Activated CD4-positive, alpha-beta T cell treated with anti-CD3 and anti-CD28 coated beads, Interleukin-2, amount 50 U/mL, for 16 hours (primary cell): ENCODE results near the gene KRTAP10-7.
"Not testable (repeated sequence)": the region's sequence is repeated elsewhere in the genome, so short reads cannot be mapped to it uniquely, and the experiment has no call there.

Experiments used
- DNase-seq: peaks from one replicate; pipeline ENCODE4 v3.0.0-alpha.2; 2020

KRTAP10-7 gene

DNA sequence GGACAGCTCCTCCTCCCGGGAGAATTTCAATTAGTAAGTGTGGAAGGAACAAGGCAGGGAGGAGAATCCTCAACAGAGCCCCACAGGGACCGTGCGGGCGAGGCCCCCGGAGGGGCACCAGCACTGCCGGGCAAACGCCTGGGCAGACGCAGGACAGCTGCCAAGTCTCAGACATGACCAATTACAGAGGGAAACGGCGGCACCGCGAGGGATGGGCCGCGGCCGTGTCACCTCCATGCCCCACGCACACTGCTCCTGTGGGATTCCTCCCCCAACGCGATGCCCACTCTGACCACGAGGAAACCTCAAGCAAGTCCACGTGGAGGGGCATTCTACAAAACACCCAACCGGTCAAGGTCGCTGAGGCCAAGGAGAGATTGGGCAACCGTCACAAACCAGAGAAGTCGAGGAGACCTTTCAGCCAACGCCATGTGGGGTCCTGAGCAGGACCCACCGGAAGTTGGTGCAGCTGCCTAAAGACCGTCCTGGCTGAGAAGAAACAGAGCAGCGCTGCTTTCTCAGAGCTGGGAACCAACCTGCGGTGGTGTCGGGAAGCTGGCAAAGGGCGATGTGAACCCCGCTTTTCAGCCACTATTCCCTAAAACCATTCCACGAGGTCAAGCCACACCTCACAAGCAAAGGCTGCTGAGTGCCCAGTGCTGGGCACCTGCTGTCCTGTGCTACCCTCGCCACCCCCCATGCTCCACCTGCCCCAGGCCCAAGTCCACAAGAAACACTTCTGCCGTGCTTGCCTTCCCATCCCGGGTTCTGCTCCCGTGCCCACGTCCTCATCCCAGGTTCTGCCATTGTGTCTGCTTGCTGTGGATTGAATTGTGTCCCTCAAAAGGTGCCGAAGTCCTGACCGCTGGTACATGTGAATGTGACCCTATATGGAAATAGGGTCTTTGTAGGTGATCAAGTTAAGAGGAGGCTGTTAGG lies 28.3 kb upstream of the KRTAP10-7 start:
- DNase-seq, result no peak

DNA sequence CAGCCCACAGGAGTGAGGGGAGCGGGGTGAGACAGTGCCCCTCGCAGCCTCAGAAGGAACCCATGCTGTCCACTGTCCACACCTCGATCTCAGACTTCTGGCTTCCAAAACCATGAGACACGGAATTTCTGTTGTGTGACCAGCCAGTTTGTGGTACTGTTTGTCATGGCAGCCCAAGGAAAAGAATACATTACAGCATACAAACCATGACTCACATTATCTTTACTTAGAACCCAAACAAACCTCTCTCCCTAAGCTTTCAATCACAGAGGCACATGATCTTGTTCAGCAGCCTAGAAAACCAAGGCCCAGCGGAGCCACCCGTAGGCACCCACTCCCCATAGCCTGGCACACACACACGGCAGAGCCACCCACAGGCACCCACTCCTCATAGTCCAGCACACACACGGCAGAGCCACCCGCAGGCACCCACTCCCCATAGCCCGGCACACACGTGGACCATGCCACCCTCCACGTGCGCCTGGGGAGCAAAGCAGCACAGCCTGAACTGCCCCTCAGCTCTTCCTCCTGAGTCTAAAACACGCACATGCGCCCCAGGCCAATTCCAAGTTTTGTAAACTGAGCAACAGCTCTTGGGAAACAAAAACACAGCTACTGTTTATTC lies 27.3 kb upstream of the KRTAP10-7 start:
- DNase-seq, result no peak

DNA sequence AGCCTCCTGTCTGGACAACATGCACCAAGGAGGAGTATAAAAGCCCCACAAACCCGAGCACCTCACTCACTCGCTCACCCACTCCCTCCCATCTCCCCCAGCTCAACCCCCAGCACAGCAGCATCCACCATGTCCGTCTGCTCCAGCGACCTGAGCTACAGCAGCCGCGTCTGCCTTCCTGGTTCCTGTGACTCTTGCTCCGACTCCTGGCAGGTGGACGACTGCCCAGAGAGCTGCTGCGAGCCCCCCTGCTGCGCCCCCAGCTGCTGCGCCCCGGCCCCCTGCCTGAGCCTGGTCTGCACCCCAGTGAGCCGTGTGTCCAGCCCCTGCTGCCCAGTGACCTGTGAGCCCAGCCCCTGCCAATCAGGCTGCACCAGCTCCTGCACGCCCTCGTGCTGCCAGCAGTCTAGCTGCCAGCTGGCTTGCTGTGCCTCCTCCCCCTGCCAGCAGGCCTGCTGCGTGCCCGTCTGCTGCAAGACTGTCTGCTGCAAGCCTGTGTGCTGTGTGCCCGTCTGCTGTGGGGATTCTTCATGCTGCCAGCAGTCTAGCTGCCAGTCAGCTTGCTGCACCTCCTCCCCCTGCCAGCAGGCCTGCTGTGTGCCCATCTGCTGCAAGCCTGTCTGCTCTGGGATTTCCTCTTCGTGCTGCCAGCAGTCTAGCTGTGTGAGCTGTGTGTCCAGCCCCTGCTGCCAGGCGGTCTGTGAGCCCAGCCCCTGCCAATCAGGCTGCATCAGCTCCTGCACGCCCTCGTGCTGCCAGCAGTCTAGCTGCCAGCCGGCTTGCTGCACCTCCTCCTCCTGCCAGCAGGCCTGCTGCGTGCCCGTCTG lies 26.6 kb upstream of the KRTAP10-7 start, which contains the start of gene KRTAP10-4:
Gene KRTAP10-4, plus strand, starts transcription at position 100 of the 827 bp plus-strand sequence. Its CDS starts 30 bp downstream, at position 130.
- not testable (repeated sequence) for DNase-seq

DNA sequence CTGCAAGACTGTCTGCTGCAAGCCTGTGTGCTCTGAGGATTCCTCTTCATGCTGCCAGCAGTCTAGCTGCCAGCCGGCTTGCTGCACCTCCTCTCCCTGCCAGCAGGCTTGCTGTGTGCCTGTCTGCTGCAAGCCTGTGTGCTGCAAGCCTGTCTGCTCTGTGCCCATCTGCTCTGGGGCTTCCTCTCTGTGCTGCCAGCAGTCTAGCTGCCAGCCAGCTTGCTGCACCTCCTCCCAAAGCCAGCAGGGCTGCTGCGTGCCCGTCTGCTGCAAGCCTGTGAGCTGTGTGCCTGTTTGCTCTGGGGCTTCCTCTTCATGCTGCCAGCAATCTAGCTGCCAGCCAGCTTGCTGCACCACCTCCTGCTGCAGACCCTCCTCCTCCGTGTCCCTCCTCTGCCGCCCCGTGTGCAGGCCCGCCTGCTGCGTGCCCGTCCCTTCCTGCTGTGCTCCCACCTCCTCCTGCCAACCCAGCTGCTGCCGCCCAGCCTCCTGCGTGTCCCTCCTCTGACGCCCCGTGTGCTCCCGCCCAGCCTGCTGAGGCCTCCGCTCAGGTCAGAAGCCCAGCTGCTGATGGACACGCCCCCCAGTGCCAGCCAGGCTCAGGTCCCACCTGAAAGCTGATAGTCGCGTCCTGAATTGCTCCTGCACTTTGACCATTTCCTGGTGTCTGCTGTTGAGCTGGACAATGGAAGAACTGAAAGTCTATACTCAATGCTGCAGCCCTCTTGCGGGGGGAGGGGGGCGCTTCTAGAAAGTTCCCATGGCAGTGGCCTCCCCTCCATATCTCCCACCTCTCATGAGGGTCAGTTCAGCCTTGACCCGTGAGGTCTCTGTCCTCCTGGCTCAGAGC lies 25.7 kb upstream of the KRTAP10-7 start:
- DNase-seq, result no peak

DNA sequence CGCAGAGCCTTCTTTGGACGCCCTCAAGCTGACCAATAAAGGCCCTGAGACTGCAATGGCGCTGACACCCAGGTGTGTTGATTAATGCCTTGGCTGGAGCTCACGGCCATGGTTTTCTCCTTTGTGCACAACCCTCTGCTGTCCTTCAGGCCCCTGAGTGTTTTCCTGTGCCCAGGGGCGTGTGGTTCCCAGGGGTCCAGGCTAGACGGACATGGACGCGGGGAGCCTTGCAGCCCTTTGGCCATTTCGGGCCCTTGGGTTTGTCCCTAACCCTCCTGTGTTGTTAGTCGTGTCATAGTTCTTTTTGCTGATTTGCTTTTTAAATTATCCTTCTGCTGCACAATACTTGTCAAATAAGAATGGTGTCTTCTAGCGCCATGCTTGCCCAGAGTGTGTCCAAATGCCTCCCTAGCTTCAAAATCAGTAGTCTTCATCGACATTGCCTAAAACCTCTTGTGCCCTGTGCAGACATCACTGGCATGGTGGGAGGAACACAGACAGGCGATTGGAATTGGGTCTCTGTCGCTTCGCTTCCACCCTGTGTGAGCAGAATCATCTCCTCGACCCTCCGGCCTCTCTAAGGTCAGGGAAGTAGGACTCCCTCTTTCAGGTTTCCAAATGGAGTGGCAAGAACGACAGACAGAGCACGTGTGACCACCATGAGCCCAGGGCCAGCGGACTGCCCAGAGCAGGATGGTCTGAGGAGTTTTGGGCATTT lies 24.9 kb upstream of the KRTAP10-7 start:
- DNase-seq, result no peak

DNA sequence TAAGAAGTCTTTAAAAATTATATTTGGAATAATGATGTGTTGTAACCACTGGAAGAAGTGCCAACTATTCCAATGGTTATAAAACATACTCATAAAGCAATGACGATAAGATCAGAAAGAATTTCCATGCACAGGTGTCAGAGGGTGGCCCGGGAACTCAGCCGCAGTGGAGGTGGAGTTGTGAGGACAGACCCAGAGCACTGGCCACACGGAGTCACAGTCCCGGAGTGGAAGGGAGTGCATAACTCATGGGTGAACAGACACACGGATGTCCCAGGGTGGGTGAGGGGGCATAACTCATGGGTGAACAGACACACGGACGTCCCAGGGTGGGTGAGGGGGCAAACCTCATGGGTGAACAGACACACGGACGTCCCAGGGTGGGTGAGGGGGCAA lies 24.4 kb upstream of the KRTAP10-7 start:
- no peak for DNase-seq

DNA sequence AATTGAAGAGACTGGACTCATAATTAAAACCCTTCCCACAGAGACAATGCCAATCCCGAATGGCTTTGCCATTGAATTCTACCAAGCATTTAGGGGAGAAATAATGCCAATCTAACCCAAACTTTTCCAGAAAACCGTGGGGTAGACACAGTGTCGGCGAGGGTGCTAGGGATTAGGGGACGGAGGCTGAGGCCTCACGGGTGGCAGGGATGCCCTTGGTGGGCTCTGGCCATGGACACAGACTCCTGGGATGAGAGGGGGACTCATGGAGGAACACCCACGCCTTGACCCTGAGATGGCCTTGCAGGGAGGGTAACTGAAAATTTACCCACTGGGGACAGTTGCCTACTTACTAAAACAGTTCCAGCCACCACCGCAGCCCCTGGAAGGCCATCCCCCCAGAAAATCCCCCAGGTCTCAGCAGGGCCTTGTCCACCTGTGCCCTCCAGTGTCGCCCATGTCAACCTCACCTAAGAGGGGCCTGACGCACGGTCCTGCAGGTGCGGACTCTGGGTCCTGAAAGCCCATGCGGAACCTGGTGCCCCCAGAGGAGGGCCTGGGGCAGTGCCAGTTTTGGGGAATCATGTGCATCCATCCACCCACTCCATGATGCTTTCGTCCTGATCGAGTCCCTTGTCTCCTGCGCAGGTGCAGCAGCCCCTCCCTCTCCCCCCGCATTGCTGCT lies 21.9 kb upstream of the KRTAP10-7 start:
- no peak for DNase-seq

DNA sequence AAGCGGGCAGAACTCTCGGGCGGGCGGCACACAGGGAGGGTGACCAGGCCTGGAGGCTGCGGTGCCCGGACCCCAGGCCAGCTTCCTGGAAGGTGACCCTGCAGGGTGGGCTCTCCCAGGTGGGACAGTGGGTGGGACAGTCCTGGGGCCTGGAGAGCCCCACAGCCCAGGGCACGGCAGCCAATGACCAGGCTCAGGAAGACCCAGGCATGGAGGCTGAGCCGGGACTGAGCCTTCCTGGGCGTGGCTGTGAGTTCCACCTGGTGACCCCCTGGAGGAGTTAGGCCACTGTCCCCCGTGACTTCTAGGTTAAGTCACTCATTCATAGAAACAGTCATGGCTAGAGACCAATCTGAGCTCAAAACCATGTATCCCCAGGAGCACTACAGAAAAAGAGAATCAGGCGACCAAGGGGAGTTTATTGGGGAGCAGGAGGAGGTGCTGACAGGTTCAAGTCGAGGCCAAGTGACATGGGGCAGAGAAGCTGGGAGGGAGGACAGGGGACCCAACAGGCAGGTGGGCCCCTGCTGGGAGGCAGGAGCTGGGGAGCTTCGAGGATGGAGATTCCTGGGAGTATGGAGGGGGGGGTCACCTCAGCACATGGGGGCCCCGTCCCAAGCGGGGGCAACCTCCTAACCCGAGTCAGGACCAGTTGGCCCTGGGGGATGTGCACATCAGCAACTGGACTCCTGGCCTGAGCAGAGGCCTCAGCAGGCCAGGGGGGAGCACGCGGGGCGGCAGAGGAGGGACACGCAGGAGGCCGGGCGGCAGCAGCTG lies 21.2 kb upstream of the KRTAP10-7 start:
- no peak for DNase-seq

DNA sequence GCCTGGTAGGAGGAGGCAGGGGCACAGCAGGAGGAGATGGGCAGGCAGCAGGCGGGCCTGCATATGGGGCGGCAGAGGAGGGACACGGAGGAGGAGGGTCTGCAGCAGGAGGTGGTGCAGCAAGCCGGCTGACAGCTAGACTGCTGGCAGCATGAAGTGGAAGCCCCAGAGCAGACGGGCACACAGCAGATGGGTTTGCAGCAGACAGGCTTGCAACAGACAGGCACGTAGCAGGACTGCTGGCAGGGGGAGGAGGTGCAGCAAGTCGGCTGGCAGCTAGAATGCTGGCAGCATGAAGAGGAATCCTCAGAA lies 20.6 kb upstream of the KRTAP10-7 start:
- no peak for DNase-seq

DNA sequence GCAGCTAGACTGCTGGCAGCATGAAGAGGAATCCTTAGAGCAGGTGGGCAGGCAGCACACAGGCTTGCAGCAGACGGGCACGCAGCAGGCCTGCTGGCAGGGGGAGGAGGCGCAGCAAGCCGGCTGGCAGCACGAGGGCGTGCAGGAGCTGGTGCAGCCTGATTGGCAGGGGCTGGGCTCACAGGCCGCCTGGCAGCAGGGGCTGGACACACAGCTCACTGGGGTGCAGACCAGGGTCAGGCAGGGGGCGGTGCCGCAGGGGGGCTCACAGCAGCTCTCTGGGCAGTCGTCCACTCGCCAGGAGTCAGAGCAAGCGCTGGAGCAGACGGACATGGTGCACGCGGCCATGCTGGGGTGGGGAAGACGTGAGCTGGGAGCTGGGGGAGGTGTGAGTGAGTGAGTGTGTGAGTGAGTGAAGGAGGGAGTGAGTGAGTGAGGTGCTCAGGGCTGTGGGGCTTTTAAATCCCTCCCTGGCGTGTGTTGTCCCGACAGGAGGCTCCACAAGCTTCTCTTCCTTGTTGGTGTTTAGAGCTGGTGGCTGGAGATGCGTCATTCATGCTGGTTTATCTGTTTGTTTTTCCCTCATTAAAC lies 20.1 kb upstream of the KRTAP10-7 start, which contains the start of gene KRTAP10-5:
Gene KRTAP10-5, minus strand, starts transcription at position 374 of the 591 bp plus-strand sequence. Its CDS starts 26 bp downstream, at position 348.
- DNase-seq, result not testable (repeated sequence)

DNA sequence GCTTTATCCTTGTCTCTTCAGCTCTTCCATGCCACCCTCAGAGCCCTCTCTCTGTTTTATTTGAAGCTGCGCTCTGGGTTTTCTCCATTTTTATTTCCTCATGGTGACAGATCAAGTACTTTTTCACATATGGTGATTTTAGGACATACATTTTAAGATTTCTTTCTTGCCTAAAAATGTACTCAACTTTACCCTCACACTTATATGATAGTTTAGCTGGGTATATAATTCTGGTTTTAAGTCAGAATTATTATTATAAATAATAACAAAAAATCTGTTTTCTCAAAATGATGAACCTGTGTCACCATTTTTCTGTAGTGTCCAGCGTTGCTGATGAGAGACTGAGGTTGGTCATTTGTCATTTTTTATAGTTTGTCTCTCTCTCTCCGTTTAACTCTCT lies 19.2 kb upstream of the KRTAP10-7 start:
- DNase-seq, result no peak

DNA sequence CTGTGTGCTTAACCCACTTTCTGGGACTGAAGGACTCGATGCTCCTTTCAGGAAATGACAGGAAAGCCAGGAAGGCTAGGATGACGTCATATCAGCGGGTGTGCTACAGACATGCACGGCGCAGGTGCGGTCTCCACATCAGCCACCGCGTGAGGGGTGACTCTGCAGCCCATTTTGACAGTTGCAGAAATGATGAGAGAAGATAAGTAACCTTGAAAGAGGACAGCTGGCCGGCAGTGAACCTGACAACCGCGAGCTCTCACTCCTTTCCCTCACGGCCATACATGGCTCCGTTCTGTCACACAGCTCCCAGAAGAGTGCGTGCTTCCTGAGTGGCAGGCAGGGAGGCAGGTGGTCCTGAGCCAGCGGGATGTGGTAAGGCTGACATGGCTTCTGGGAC lies 18.3 kb upstream of the KRTAP10-7 start:
- DNase-seq, result no peak

DNA sequence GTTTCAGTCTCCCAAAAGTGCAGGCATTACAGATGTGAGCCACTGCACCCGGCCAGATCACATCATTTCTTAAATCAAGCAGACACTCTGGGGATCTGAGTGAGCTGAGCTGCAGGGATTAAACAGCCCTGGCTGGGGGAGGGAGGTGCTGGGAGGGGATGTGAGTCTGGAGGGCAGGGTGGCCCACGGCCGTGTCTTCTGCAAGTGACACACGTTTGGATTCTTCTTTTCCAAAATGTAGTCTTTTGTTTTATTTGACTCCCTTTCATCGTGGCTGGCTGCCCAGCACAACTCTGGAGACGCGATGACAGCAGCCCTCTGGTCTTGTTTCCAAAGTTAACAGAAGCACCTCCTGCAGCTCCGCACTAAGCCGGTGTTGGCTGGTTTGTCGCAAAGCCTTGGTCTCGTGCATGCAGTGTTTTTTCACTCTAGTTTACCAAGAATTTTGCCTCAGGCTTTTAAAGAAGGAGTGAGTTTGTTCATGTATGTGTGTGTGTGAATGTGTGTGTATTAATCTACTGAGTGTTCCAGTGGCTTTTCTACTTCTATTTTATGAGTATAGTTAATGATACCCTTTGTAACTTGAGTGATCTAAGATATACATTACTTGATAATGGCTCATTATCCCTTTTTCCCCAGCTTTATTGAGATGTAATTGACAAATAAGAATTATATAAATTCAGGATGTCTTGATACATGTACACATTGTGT lies 17.2 kb upstream of the KRTAP10-7 start:
- DNase-seq, result no peak

DNA sequence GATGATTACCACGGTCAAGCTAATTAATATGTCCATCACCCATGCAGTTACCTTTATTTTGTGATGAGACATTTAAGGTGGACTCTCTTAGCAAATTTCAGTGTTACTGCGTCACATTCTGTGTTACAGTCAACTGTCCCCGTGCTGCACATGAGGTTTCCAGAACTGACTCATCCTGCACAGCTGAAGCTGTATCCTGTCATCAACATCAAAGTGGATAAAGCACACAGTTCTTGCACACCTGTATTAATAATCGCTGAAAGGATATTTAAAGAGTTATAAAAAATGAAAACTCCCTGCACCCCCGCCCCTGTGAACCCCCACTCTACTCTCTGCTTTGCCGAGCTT lies 16.6 kb upstream of the KRTAP10-7 start:
- DNase-seq, result peak; percentile 41

DNA sequence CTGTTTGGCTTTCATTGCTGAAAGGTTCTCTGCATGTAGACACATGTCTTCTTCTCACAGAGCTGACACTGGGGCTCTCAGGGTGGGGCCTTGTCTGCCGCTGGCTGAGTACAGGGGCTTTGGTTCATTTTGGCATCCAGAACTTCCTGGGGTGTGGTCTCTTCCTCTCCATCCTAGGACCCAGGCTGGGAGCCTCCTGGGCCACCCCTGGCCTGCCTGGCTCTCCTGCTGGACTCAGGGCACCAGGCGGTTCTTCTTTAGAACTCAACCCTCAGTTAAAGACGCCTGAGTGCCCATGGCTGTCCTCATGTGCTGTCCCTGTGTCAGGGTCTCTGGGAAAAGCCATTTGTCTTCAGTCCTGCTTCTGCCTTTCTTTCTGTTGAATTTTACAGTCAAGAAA lies 14.5 kb upstream of the KRTAP10-7 start:
- no peak for DNase-seq

DNA sequence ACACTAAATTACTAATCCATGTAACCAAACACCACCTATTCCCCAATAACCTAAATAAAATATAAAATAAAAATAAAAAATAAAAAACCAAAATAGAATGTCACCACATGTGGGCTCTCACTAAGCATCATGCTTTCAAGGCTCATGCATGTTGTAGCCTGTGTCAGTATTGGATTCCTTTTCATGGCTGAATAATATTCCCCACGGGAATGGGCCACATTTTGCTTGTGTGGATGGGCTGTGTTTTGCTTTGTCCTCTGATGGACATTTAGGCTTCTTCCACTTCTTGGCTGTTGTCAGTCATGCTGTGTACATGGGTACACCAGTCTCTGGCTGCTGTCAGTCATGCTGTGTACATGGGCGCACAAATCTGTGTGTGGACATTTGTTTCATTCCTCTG lies 11.3 kb upstream of the KRTAP10-7 start:
- DNase-seq, result no peak

DNA sequence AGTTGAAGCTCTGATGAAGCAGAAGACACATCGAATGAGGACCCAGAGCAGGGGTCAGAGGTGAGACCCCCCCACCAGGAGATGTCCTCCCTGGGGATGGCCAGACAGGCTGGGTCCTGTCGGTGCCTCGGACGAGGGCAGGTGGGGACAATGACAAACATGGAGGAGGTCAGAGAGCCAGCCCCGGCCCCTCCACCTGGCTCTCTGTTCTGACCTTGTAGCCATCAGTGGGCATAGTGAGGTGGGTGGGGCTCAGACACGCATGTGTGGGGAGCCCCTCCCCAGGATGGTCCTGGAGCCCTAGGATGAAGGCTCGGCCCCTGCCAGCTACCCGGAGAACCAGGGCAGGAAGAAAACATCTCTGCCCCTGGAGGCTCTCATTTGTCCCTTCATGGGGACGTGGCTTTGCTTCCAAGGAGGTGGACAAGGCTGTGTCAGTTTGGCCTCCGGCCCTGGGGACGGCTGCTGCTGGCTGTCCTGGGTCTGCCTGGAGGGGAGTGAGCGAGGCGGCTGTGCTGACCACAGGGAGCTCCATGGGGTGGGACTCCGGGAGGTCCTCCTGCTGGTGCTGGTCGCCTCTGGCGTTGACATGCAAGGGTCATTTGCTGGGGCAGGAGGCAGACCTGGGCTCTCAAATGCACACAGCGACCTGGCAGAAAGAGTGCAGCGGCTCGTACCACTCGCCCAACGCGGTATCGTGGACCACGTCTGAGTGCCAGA lies 10.7 kb upstream of the KRTAP10-7 start:
- no peak for DNase-seq

DNA sequence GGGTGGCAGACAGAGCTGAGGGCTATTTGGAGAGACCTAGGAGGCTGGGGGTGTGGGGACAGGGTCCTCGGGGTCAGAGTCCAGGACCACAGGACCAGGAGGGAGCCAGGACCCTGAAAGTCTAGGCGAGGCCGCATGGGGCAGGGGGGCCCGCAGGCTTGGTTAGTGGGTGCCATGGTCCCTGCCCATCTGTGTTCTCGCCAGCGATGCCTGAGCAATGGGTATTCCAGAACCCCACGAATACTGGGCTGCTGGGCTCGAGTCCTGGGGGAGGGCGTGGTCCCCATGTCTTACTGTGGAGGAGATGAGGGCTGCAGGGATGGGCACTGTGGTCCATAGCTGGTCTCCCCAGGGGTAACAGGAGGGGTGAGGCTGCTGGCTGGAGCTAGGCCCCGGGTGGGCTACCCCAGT lies 10.1 kb upstream of the KRTAP10-7 start:
- no peak for DNase-seq
